HG02588 (cell line): ENCODE results near the gene NUP50.

Experiments used
- ATAC-seq: cut with Tn5 transposase; IDR thresholded peaks from one replicate; pipeline ENCODE4 v1.9.1; 2021; ENCODE audit warnings: mild to moderate bottlenecking, moderate library complexity; ENCODE audit not compliant: unreplicated experiment

Gene NUP50

DNA sequence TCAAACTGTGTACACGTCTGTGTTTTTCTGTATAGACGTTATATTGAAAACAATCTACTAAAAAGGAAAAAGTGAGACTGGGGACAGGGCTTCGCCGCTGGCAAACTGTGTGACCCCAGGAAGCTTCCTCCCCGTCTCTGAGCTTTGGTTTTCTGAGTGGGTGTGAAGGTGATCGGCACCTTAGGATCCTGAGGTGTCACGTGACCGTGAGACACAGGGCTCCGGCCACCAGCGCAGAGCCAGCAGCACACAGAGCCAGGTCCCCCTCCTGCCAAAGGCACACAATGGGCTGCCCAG, 44.9 kb downstream of the NUP50 start:
- ATAC-seq: no peak

DNA sequence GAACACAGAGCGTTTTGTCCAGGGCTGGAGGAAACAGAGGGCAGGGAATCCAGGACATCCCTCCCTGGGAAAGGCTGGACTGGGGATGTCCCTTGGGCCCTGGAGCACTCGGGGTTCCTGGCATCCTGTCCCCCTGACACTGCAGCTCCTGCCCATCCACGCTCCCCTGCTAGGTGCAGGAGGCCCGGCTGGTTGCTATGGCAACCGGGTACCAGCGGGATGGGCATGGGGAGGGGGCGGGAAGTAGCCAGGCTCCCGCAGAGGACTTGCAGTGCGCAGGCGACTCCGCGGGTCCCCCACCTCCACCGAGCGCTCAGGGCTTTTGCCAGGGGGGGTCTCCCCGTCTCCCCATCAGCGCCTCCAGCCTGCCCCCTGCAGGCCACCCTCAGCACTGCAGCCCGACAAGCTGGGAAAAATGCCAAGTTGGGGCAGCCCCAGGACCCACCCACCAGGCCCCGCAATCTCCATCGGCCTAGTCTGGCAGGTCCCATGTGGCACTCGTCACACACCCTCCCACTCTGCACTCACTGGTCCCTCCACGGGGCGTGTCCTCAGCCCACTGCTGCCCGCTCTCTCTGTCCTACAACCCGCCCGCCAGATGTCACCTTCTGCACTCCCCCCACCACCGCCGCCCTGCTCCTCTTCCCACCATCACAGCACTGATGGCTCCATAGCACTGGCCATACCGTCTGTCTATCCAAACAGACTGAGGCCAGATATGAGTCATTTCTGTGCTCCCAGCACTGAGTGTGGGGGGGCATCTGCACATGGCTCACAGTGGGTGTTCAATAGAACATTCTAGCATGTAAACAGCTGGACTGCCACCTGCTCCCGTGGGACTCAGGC, 45.5 kb downstream of the NUP50 start:
- ATAC-seq: no peak

DNA sequence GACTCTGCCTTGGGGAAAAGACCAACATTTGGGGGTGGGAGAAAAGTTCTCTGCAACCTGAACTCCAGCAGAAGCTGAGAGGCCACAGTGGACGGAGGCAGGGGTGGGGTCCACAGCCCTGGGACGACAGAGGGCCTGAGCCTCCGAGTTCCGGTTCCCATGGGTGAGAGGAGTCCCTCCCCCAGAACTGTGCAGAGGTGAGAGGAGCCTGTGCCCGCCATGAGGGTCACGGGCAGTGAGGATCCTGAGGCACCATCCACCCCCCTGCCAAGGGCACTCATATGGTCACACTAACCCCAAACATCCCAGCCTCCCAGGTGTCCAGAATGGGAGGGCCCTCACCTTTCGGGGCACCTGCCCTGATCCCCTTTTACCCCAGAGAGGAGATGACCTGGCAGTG, 46.4 kb downstream of the NUP50 start:
- ATAC-seq: no peak

DNA sequence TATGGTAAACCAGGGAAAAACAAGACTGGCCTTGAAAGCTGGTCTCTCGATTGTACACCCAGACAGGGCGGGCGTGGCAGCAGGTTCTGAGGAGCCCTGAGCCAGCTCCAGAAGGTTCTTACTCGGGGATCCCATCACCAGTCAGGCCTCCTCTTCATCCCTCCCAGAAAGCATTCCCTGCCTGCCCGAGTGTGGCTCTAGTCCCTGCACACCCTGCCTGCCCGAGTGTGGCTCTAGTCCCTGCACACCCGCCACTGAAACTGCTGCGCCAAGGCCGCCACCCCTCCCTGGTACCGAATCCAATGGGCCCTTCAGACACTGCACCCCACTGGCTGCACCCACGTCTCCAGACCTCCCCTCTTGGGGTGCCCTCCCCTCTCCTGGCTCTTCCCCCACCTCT, 46.9 kb downstream of the NUP50 start:
- no peak for ATAC-seq

DNA sequence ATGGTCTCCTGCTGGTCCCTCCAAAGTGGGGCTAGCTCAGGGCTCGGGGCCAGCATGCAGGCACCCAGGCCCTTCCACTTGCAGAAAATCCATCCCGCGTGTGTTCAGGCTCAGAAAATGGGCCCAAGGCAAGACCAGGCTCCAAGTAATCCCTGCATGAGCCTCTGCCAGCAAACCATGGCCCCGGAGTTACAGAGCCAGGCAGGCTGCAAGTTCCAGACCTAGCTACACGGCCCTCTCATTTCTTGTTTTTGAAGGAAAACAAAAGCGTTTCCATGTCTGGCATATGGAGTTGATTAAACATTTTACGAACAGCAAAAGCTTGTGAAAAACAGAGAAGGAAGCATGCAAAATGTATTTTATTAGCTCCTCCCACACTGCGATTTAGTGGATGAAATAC, 47.3 kb downstream of the NUP50 start:
- no peak for ATAC-seq

GRCh38 chr22:45211435-45211834, 47.7 kb downstream of the NUP50 start:
- ATAC-seq: no peak

DNA sequence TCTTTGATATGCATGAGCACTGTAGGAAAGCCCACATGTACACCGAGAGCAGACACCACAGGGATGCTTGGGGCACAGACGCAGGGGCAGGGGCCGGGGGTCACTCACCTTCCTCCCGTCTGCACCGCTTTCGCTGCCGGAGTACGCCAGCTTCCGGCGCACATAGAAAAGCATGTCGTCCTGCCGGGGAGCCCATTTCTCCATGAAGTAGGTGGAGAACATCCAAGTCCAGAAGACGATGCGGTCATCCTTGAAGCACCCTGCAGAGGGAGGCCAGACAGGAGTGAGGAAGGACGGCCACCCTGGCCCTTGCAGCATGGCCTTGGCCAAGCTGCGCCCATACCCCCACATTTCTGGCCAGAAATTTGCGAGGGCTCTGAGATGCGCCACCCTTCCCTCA, 48.1 kb downstream of the NUP50 start:
- no peak for ATAC-seq

DNA sequence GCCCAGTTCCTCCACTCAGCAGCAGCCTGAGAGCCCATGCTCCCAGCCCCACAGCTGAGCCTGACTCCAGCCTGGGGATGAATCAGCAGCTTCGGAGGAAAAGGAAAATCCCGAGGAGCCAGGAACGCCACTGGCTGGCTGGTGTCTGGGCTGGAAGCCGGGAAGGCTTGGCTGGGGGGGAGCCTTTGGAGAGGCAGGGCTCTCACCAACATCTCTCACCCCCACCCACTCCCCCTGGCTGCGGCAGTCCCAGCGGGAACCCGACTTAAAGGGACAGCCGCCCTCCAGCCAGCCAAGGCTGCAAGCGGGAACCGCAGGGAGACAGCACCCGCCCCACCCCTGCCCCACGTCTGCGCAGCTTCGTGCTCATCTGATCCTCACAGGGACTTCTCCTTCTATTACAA, 48.6 kb downstream of the NUP50 start:
- ATAC-seq: no peak

DNA sequence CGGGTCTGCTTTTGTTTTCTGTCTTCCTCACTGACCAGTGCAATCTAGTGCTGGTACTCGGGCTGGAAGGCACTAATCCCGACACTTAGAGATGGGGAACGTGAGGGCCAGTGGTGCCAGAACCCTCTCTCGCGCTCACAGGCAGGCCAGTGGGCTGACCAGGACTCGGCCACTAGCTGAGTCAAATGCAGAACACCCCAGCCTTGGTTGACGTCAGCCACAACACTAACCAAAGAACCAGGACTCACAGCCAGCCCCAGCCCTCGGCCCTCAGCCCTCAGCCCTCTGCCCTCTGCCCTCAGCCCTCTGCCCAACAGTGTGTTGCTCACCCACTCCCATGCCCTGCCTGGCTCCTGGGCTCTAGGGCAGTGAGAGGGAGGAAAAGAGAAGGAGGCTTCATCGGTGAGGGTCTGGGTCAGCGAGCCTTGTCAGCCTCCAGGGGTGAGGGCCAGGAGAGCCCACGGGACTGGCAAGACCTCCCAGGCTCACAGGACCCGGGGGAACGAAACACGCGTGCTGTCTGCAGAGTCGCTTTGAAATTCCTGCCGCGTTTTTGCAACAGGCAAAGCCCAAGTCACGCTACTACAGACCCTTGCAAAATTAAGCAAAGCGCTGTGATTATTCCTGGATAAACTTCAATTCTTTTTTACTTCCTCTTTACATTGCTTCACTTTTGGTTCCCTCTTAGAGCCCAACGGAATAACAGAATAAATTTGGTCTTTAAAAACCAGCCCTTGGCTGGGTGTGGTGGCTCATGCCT, 49.4 kb downstream of the NUP50 start:
- no peak for ATAC-seq

GRCh38 chr22:45216133-45217003, 52.6 kb downstream of the NUP50 start:
- no peak for ATAC-seq

DNA sequence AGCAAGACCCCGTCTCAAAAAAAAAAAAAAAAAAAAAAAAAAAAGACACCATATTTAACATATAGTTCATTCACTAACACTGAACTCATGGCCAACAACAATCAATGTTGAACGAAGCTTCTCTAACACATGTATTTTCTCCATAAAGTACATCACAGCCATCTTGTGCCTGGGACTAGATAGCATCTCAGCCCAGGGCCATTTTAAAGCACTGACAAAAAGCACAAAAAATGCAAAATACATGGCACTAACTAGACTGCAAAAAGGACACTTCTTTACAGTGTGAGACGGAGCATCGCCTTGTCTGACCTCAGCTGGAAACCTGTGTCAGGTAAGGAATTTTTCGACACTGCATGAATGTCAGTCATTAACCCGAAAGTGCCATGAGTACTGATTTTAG, 53.6 kb downstream of the NUP50 start:
- no peak for ATAC-seq

GRCh38 chr22:45217806-45218205, 54.1 kb downstream of the NUP50 start:
- no peak for ATAC-seq

- ATAC-seq: no peak
Measured at GRCh38 chr22:45218976-45219375, 55.3 kb downstream of the NUP50 start.

DNA sequence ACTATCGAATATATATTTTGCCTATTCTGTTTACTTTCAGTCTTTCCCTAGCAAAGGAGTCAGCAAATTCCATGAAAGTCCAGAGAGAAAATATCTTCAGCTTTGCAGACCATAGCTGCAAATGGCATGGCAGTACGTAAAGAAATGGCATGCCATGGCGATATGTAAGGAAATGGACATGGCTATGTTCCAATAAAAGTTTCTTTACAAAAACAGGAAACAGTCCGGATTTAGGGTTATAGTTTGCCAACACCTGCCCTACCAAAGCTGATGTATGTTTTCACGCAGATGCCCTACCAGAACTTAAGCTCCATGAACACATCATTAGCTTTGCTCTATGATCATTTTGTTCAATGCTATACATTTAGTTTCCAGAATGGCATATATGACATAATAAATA, 57.5 kb downstream of the NUP50 start:
- no peak for ATAC-seq

DNA sequence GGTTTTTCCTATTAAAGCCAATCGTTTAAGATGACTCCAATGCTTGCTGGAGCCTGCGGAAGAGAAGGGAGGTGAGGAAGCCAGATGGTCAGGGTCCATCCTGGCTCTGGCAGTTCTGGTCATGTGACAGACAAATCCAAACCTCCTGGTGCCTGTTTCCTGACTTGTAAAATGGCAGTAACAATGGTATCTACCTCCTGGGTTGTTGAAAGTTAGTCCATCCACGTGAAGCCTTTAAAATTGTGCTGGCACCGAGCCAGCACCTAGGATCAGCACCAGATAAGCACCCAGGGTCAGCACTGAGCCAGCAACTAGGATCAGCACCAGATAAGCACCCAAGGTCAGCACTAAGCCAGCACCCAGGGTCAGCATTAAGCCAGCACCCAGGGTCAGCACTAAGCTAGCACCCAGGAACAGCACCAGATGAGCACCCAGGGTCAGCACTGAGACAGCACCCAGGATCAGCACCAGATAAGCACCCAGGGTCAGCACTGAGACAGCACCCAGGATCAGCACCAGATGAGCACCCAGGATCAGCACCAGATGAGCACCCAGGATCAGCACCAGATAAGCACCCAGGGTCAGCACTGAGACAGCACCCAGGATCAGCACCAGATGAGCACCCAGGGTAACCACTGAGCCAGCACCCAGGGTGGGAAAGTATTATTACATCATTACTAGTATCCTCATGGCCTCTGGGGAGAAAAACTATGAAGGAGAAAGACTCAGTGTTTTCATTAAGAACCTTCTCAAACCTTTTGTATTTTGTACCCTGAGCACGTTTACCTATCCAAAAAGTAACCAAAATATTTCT, 59.8 kb downstream of the NUP50 start:
- ATAC-seq: no peak

DNA sequence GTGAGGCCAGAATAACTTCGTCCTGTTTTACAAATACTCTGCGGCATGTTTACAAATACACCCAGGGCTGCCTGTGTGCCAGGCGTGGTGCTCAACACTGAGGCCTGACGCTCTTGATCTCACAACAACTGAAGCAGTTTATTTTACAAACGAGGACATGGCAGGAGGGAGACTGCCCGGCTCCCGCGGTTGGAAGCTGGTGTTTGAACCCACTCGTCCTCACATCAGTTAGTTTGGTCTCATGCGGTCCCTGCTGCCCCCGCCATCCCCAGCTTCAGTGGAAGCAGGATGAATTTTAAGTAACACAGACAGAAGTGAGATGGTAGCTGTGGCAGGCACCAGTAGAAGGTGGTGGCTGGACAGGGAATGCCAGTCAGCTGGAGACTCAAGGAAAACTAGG, 60.6 kb downstream of the NUP50 start:
- no peak for ATAC-seq

DNA sequence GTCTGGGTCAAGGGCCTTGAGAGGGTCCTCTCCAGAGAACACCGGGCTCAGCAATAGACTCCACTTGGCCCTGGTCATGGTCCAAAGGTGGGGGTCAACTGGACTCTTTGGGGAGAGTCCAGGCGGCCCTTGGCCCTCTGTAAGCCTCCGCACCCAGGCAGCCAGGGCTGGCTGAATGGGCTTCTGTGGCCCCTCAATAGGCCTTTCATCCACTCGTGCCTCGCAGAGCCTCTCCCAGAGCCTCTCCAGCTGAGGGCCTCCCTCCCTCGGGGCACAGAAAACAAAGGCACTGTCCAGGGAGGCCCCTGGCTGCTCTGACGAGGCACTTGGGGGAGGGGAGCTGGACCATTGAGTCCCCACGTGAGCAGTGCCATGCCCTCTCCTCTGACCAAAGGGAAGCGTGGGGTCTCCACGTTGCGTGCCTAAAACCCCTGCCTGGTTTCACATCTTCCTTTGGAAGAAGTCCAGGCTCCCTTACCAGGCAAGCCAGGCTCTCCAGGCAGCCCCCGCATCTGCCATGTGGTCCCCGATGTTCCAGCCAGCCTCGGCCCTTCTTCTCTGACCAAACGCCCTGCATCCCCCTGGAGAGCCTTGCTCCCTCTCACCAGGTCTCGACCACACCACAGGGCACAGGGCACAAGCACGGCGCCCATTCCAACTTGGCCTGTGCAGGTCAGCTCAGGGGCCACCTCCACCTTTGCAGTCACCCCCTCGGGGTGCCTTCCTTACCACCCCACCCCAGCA, 61.4 kb downstream of the NUP50 start:
- ATAC-seq: no peak

DNA sequence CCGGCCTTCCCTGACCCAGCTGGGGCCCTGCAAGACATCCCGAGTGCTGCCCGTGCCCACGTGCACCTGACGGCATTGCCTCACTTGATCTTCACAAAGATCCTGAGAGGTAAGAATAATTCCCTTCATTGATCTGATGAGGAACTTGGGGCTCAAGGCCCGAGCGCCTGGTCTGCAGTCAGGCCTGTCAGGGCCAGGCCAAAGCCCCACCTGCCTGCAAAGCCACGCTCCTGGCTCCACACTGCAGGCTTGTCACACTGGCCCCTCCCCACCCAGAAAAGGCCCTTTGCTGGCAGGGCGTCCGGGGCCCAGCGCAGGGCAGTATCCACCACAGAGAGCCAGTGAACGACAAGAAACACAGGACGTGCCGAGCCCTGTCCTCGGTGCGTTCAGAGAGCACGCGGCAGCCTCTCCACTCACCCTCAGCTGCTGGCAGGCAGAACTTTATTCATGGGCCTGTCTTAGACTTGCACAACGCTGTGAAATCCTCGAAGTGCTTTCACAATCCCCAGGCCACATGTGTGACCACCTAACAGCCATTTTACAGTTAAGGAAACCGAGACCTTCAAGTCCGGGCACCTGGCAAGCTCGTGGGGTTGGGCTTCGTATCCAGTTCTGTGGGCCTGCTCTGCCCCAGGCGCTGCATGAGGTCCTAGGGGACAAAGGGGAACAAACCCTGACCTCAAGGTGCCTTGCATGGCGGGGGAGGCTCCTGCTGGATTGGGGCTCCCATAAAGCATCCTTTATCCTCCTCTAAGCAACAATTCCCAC, 62.2 kb downstream of the NUP50 start:
- ATAC-seq: no peak

DNA sequence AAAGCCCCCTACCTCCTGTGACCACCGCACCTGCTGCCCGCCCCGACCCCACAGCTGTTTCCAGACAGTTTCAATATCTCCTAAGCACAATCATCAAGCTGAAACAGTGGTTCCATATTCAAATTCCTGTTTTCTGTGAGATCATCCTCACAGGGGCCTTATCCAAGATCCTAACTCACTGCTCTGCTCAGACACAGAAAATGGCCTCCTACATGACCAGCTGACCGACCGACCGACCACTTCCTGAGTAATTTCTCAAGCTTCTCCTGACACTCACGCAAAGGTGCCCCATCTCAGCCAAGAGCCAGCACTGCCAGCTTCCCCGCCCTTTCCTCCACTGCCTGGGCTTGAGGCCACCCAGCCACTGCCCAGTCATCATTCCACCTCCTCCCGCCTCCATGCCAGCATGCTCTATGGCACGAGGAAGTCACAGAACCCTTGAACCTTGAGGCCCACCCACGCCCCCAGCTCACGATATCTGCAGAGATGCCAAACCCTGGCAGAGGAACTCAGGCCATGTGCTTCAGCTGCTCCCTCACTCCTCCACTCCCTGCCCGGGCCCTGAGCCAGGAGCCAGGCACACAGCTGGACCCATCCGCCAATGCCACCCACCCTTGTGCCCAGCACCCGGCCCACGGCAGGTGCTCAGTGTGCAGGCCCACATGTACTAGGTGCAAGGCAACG, 62.9 kb downstream of the NUP50 start:
- ATAC-seq: no peak
